Gastrocnemius medialis (tissue), 4 donors: ENCODE measurements around the gene RAD51B. TPM values are rescaled to one million over a fixed set of nuclear protein-coding genes. Genes with fewer than 3 reads are reported as not detected.

Source experiments
- ATAC-seq, 2 donors: fragments of 150-250 bp; one replicate each; pipeline ENCODE4 v1.9.1; 2016
- DNase-seq, 2 donors: peaks; one replicate each; pipeline ENCODE4 v3.0.0-alpha.2; 2019
- H3K27ac ChIP-seq, 4 donors: fragments of 200-600 bp; sonication (generic); 1 replicate in 1 of 4; 2 replicates in 3 of 4; pipeline ENCODE4 v1.5.1; 2016 to 2018; ENCODE audit warnings: mild to moderate bottlenecking in 2 of 4, moderate library complexity in 1 of 4
- H3K27me3 ChIP-seq, 3 donors: fragments of 200-600 bp; sonication (generic) in 2 of 3; 1 replicate in 1 of 3; 2 replicates in 2 of 3; pipeline versions ENCODE4 v1.5.1 to v1.6.0; 2016 to 2019; ENCODE audit warnings: mild to moderate bottlenecking in 1 of 3, moderate library complexity in 1 of 3
- H3K36me3 ChIP-seq, 2 donors: fragments of 200-600 bp; sonication (generic) in 1 of 2; one replicate each; pipeline ENCODE4 v1.5.1; 2017 to 2018
- H3K4me1 ChIP-seq, 2 donors: fragments of 200-600 bp; sonication (generic) in 1 of 2; one replicate each; pipeline ENCODE4 v1.5.1; 2016 to 2017; ENCODE audit warnings: mild to moderate bottlenecking in 2 of 2
- H3K4me3 ChIP-seq, 4 donors: fragments of 200-600 bp; sonication (generic) in 3 of 4; 1 replicate in 1 of 4; 2 replicates in 3 of 4; pipeline ENCODE4 v1.5.1; 2016 to 2019; ENCODE audit warnings: mild to moderate bottlenecking in 2 of 4
- H3K9me3 ChIP-seq, 3 donors: fragments of 200-600 bp; sonication (generic) in 2 of 3; 1 replicate in 1 of 3; 2 replicates in 2 of 3; pipeline ENCODE4 v1.5.1; 2016 to 2019
- POLR2A ChIP-seq, 2 donors: fragments of 450-650 bp; IDR thresholded peaks; one replicate each; pipeline ENCODE4 v1.6.1; 2017; ENCODE audit warnings: antibody characterized with exemption in 2 of 2, mild to moderate bottlenecking in 2 of 2, moderate library complexity in 2 of 2
- in situ Hi-C, 4 donors: fragments of 200-750 bp; cut with MboI; loops; one replicate each; pipeline versions ENCODE4 v1.15.0 to v1.8.0; 2017; ENCODE audit warnings: low sequenced_read_pairs in 4 of 4
- intact Hi-C: fragments of 100-400 bp; cut with DNase I; formaldehyde crosslinking; loops from one replicate; pipeline ENCODE4 v1.15.1; 2023; ENCODE audit warnings: low total_unique reads
- total RNA-seq, 4 donors: library from RNA; depleted of rRNA; stranded (reverse); fragments of >200 nt; gene quantifications; one replicate each; pipeline versions ENCODE4 v1.1.0 to v1.2.3, GENCODE V29; 2016
- TF ChIP-seq, protein P1 (sequence below), 5 experiments: fragments of 450-650 bp in 3 of 5; fragments of 200-600 bp in 2 of 5; sonication (generic) in 2 of 5; IDR thresholded peaks in 4 of 5; conservative IDR thresholded peaks in 1 of 5; 1 replicate in 4 of 5; 2 replicates in 1 of 5; pipeline ENCODE4 v1.5.1; 2016 to 2019; ENCODE audit warnings: antibody characterized with exemption in 5 of 5, mild to moderate bottlenecking in 3 of 5, moderate library complexity in 3 of 5

RAD51B gene
- total RNA-seq, 4 donors from 2014 or later, result 1.6 to 3.3 (median 2.4) TPM

- intact Hi-C loops (no loop called here), in situ Hi-C loops (no loop called here)
- no peaks in the 10 kb centered on the region for H3K9me3 ChIP-seq
- TF ChIP-seq POLR2A (IDR thresholded peaks at IDR 0.05), result no peak
- TF ChIP-seq, protein P1, sequence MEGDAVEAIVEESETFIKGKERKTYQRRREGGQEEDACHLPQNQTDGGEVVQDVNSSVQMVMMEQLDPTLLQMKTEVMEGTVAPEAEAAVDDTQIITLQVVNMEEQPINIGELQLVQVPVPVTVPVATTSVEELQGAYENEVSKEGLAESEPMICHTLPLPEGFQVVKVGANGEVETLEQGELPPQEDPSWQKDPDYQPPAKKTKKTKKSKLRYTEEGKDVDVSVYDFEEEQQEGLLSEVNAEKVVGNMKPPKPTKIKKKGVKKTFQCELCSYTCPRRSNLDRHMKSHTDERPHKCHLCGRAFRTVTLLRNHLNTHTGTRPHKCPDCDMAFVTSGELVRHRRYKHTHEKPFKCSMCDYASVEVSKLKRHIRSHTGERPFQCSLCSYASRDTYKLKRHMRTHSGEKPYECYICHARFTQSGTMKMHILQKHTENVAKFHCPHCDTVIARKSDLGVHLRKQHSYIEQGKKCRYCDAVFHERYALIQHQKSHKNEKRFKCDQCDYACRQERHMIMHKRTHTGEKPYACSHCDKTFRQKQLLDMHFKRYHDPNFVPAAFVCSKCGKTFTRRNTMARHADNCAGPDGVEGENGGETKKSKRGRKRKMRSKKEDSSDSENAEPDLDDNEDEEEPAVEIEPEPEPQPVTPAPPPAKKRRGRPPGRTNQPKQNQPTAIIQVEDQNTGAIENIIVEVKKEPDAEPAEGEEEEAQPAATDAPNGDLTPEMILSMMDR (IDR thresholded peaks at IDR 0.05 in 4 of 5, conservative IDR thresholded peaks at IDR 0.05 in 1 of 5), result no peak
- H3K4me3 ChIP-seq, result no peak overlapping the region
- no peaks in the 10 kb centered on the region for H3K4me1 ChIP-seq
- no peak for DNase-seq
- no peaks in the 10 kb centered on the region for H3K36me3 ChIP-seq
- H3K27me3 ChIP-seq, result no peaks in the 10 kb centered on the region
- no peak for ATAC-seq
- H3K27ac ChIP-seq, result no peak overlapping the region
Measured at GRCh38 chr14:68062651-68063050, 243.1 kb downstream of the RAD51B start.

GRCh38 chr14:68065322-68065721, 245.7 kb downstream of the RAD51B start:
- ATAC-seq, result no peak
- no peaks in the 10 kb centered on the region for H3K36me3 ChIP-seq
- intact Hi-C loops, result no loop called here
- H3K4me1 ChIP-seq, result no peaks in the 10 kb centered on the region
- in situ Hi-C loops, result no loop called here
- no peak overlapping the region for H3K4me3 ChIP-seq
- no peaks in the 10 kb centered on the region for H3K9me3 ChIP-seq
- DNase-seq, result no peak
- no peak overlapping the region for H3K27ac ChIP-seq
- H3K27me3 ChIP-seq, result no peaks in the 10 kb centered on the region
- no peak for TF ChIP-seq POLR2A (IDR thresholded peaks at IDR 0.05)
- TF ChIP-seq, protein P1 (IDR thresholded peaks at IDR 0.05 in 4 of 5, conservative IDR thresholded peaks at IDR 0.05 in 1 of 5), result no peak

GRCh38 chr14:68074765-68075381, 255.3 kb downstream of the RAD51B start:
- ATAC-seq (no peak), DNase-seq (no peak)
- H3K4me1 ChIP-seq, result no peaks in the 10 kb centered on the region
- H3K4me3 ChIP-seq, result no peak overlapping the region
- H3K9me3 ChIP-seq, result no peaks in the 10 kb centered on the region
- no peak overlapping the region for H3K27ac ChIP-seq
- in situ Hi-C loops, result no loop called here
- intact Hi-C loops, result no loop called here
- H3K36me3 ChIP-seq, result no peaks in the 10 kb centered on the region
- TF ChIP-seq, protein P1 (IDR thresholded peaks at IDR 0.05 in 4 of 5, conservative IDR thresholded peaks at IDR 0.05 in 1 of 5), result no peak
- TF ChIP-seq POLR2A (IDR thresholded peaks at IDR 0.05), result no peak
- H3K27me3 ChIP-seq, result no peaks in the 10 kb centered on the region

- Histone ChIP-seq H3K9me3 (no peaks in the 10 kb centered on the region), H3K27ac (no peak overlapping the region), H3K4me3 (no peak overlapping the region), H3K27me3 (no peaks in the 10 kb centered on the region), H3K36me3 (no peaks in the 10 kb centered on the region), H3K4me1 (no peaks in the 10 kb centered on the region)
- no peak for TF ChIP-seq POLR2A (IDR thresholded peaks at IDR 0.05)
- TF ChIP-seq, protein P1 (IDR thresholded peaks at IDR 0.05 in 4 of 5, conservative IDR thresholded peaks at IDR 0.05 in 1 of 5), result no peak
- in situ Hi-C loops, result no loop called here
- intact Hi-C loops, result no loop called here
- DNase-seq (no peak), ATAC-seq (no peak)
Measured at GRCh38 chr14:68075382-68076029, 255.9 kb downstream of the RAD51B start.
